Breast epithelium (tissue), 3 donors: ENCODE data around the gene PHOSPHO1.

Experiments
- CTCF ChIP-seq, 3 donors: fragments of 450-650 bp; IDR thresholded peaks; one replicate each; pipeline ENCODE4 v1.5.1; 2016 to 2017; ENCODE audit warnings: antibody characterized with exemption in 3 of 3, mild to moderate bottlenecking in 3 of 3, moderate library complexity in 3 of 3
- POLR2A ChIP-seq: fragments of 450-650 bp; IDR thresholded peaks from one replicate; pipeline ENCODE4 v1.6.1; 2016; ENCODE audit warnings: antibody characterized with exemption, mild to moderate bottlenecking, moderate library complexity
- POLR2AphosphoS5 ChIP-seq, 3 donors: sonication (generic); formaldehyde crosslinking; IDR thresholded peaks; one replicate each; pipeline ENCODE4 v1.6.1; 2017; ENCODE audit warnings: antibody characterized with exemption in 3 of 3

GRCh38 chr17:49249292-49249794 is 18.8 kb upstream of the PHOSPHO1 start:
- TF ChIP-seq CTCF (IDR thresholded peaks at IDR 0.05) (no peak), POLR2AphosphoS5 (IDR thresholded peaks at IDR 0.05) (no peak), POLR2A (no peak)
